ENCODE data around the gene CNIH3.

GRCh38 chr1:224589006-224589405 lies 27.1 kb upstream of the CNIH3 start:
- TF ChIP-seq EP300 (IDR thresholded peaks at IDR 0.05) (no peak), CTCF (IDR thresholded peaks at IDR 0.05) (no peak), POLR2A (IDR thresholded peaks at IDR 0.05) (no peak)

All from ovary (tissue), 3 donors.